GM21360 (cell line): ENCODE results near the gene C11orf71.

Experiments used
- ATAC-seq: cut with Tn5 transposase; IDR thresholded peaks from one replicate; pipeline ENCODE4 v1.9.1; 2021; ENCODE audit warnings: mild to moderate bottlenecking, moderate library complexity; ENCODE audit not compliant: unreplicated experiment

The C11orf71 gene

DNA sequence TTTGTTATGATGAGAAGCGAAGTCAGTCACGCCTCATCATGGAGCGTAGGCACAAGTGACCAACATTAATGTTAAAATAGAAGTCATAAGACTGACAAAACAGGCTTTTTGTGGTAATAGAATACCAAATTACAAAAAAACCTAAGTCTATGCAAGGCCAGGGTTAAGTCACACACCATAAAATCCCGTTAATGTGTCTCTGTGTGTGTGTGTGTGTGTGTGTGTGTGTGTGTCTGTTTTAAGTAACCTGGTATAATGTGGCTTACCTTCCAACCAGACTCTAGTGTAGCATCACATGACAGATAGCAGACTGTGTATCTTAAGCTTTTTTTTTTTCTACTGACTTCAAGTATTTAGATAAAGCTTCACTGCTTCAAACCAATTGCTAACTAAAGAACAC is 38.0 kb downstream of the C11orf71 start:
- ATAC-seq: no peak

DNA sequence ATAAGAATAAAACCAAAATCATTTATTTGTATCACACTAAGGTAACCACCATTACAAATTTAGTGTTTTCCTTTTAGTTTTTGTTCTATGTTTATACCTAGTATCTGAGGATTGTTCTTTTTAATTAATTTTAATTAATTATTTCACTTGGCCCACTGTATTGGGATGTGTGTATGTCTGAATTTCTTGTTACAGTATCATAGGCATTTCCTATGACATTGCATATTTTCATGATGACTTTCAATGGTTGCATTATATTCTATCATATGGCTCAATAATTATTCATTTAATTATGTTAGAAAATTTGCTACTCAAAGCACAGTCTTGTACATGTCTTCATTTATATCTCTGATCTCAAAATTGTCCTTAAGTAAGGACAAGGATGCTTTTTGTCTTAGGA is 41.0 kb downstream of the C11orf71 start:
- ATAC-seq: no peak

- ATAC-seq: no peak
These were observed 41.6 kb downstream of the C11orf71 start for GRCh38 chr11:114358716-114359115.

DNA sequence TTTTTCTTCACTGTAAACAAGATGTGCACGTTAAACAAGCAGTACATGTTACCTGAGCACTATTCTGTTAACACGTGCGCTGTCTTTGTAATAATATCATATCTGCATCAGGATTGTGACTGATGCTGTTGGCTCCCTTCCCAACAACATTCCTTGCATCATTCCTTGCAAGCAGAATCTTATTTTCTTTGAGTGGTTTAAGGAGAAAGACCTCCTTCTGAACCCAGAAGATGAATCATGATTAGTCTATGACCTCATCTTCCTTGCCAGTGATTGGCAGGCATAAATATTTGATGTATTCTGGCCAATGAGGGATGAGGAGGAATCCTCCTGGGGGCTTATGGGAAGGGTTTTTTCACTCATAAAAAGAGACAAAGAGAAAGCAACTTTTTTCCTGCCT is 46.2 kb downstream of the C11orf71 start:
- no peak for ATAC-seq

- no peak for ATAC-seq
These were observed 46.9 kb downstream of the C11orf71 start for GRCh38 chr11:114353443-114353842.

- ATAC-seq: no peak
These were observed 50.3 kb downstream of the C11orf71 start for GRCh38 chr11:114350022-114350421.
